ENCODE measurements around the gene CIAO3.
A peak's percentile ranks its signal among the peaks of the same experiment; 100 is the strongest.
"Not testable (repeated sequence)": the region's sequence is repeated elsewhere in the genome, so short reads cannot be mapped to it uniquely, and the experiment has no call there.

The CIAO3 gene

GRCh38 chr16:720447-720989, 20.3 kb downstream of the CIAO3 start:
- Histone ChIP-seq H3K36me3 (ENCODE audit: control insufficient read depth, insufficient read depth, low read length) (no peaks in the 10 kb centered on the region), H3K9me3 (ENCODE audit: control insufficient read depth, low read length) (no peaks in the 10 kb centered on the region), H3K9ac (ENCODE audit: low read length) (peak overlapping the region; percentile 76), H3K4me1 (ENCODE audit: control insufficient read depth, insufficient read depth, low read length) (peaks cover 40% of the 10 kb centered on the region), H3K27me3 (ENCODE audit: control insufficient read depth, insufficient read depth, low read length) (peaks cover 22% of the 10 kb centered on the region), H3K4me3 (ENCODE audit: low read length) (peak overlapping the region; percentile 56)

GRCh38 chr16:719815-720446, 20.9 kb downstream of the CIAO3 start:
- peaks cover 16% of the 10 kb centered on the region for H3K27me3 ChIP-seq (ENCODE audit: control insufficient read depth, insufficient read depth, low read length)
- peak overlapping the region; percentile 76 for H3K9ac ChIP-seq (ENCODE audit: low read length)
- H3K9me3 ChIP-seq (ENCODE audit: control insufficient read depth, low read length), result no peaks in the 10 kb centered on the region
- peaks cover 40% of the 10 kb centered on the region for H3K4me1 ChIP-seq (ENCODE audit: control insufficient read depth, insufficient read depth, low read length)
- no peaks in the 10 kb centered on the region for H3K36me3 ChIP-seq (ENCODE audit: control insufficient read depth, insufficient read depth, low read length)
- peak overlapping the region; percentile 56 for H3K4me3 ChIP-seq (ENCODE audit: low read length)

- no peaks in the 10 kb centered on the region for H3K36me3 ChIP-seq (ENCODE audit: control insufficient read depth, insufficient read depth, low read length)
- H3K9ac ChIP-seq (ENCODE audit: low read length), result no peak overlapping the region
- peaks cover 21% of the 10 kb centered on the region for H3K27me3 ChIP-seq (ENCODE audit: control insufficient read depth, insufficient read depth, low read length)
- H3K9me3 ChIP-seq (ENCODE audit: control insufficient read depth, low read length), result no peaks in the 10 kb centered on the region
- peaks cover 44% of the 10 kb centered on the region for H3K4me1 ChIP-seq (ENCODE audit: control insufficient read depth, insufficient read depth, low read length)
- no peak overlapping the region for H3K4me3 ChIP-seq (ENCODE audit: low read length)
These were observed 21.9 kb downstream of the CIAO3 start for GRCh38 chr16:718922-719321.

DNA sequence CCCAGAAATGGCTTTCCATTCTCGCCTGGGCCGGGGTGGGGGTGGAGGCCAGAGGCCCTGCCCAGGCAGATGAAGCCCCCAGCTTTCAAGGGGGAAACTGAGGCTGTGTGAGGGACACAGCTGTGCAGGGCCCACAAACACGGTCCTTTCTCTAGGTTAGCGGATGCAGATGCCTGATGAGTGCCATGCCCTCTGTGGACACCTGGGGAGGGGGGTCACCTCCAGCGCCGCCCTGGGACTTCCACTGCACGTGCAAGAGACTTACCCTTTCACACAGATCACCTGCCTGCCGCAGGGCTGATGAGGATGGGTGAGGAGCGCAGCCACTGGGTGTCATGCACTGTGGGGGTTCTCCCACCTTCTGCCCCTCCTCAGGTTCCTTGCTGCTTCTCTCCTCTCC, 22.4 kb downstream of the CIAO3 start:
- H3K4me1 ChIP-seq (ENCODE audit: control insufficient read depth, insufficient read depth, low read length), result peaks cover 44% of the 10 kb centered on the region
- H3K4me3 ChIP-seq (ENCODE audit: low read length), result no peak overlapping the region
- H3K9me3 ChIP-seq (ENCODE audit: control insufficient read depth, low read length), result no peaks in the 10 kb centered on the region
- H3K9ac ChIP-seq (ENCODE audit: low read length), result no peak overlapping the region
- H3K36me3 ChIP-seq (ENCODE audit: control insufficient read depth, insufficient read depth, low read length), result no peaks in the 10 kb centered on the region
- peaks cover 24% of the 10 kb centered on the region for H3K27me3 ChIP-seq (ENCODE audit: control insufficient read depth, insufficient read depth, low read length)

GRCh38 chr16:717450-718245, 23.1 kb downstream of the CIAO3 start:
- peaks cover 44% of the 10 kb centered on the region for H3K4me1 ChIP-seq (ENCODE audit: control insufficient read depth, insufficient read depth, low read length)
- no peaks in the 10 kb centered on the region for H3K36me3 ChIP-seq (ENCODE audit: control insufficient read depth, insufficient read depth, low read length)
- H3K27me3 ChIP-seq (ENCODE audit: control insufficient read depth, insufficient read depth, low read length), result peaks cover 24% of the 10 kb centered on the region
- H3K4me3 ChIP-seq (ENCODE audit: low read length), result no peak overlapping the region
- no peaks in the 10 kb centered on the region for H3K9me3 ChIP-seq (ENCODE audit: control insufficient read depth, low read length)
- no peak overlapping the region for H3K9ac ChIP-seq (ENCODE audit: low read length)

- H3K4me1 ChIP-seq (ENCODE audit: control insufficient read depth, insufficient read depth, low read length), result peaks cover 42% of the 10 kb centered on the region
- no peaks in the 10 kb centered on the region for H3K36me3 ChIP-seq (ENCODE audit: control insufficient read depth, insufficient read depth, low read length)
- no peak overlapping the region for H3K9ac ChIP-seq (ENCODE audit: low read length)
- no peaks in the 10 kb centered on the region for H3K9me3 ChIP-seq (ENCODE audit: control insufficient read depth, low read length)
- H3K4me3 ChIP-seq (ENCODE audit: low read length), result no peak overlapping the region
- peaks cover 24% of the 10 kb centered on the region for H3K27me3 ChIP-seq (ENCODE audit: control insufficient read depth, insufficient read depth, low read length)
These were observed 23.9 kb downstream of the CIAO3 start for GRCh38 chr16:716768-717325.

GRCh38 chr16:716200-716568, 24.6 kb downstream of the CIAO3 start:
- Histone ChIP-seq H3K4me3 (ENCODE audit: low read length) (no peak overlapping the region), H3K9me3 (ENCODE audit: control insufficient read depth, low read length) (no peaks in the 10 kb centered on the region), H3K9ac (ENCODE audit: low read length) (peak overlapping the region; percentile 3), H3K27me3 (ENCODE audit: control insufficient read depth, insufficient read depth, low read length) (peaks cover 29% of the 10 kb centered on the region), H3K36me3 (ENCODE audit: control insufficient read depth, insufficient read depth, low read length) (no peaks in the 10 kb centered on the region), H3K4me1 (ENCODE audit: control insufficient read depth, insufficient read depth, low read length) (peaks cover 37% of the 10 kb centered on the region)

DNA sequence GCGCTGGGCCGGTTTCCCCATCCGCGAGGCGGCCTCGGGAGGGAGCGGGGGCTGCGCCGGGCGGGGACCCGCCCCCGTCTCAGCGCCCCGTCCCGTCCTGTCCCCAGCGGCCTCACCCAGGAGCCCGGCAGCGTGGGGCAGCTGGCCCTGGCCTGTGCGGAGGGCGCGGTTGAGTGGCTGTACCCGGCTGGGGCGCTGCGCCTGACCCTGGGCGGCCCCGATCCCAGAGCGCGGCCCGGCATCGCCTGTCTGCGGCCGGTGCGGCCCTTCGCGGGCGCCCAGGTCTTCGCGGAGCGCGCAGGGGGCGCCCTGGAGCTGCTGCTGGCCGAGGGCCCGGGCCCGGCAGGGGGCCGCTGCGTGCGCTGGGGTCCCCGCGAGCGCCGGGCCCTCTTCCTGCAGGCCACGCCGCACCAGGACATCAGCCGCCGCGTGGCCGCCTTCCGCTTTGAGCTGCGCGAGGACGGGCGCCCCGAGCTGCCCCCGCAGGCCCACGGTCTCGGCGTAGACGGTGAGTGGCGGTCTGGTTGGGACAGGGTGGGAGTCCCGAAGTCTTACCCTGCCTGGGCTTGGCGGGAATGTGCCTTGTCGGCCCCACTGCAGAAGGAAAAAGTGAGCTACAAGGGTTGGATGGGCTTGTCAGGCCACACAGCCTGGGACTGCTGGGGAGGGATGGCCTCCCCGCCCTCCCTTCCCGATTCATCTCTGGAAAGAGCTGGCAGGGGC, 25.2 kb downstream of the CIAO3 start:
- Histone ChIP-seq H3K4me3 (ENCODE audit: low read length) (no peak overlapping the region), H3K9ac (ENCODE audit: low read length) (peak overlapping the region; percentile 3), H3K9me3 (ENCODE audit: control insufficient read depth, low read length) (no peaks in the 10 kb centered on the region), H3K4me1 (ENCODE audit: control insufficient read depth, insufficient read depth, low read length) (peaks cover 37% of the 10 kb centered on the region), H3K27me3 (ENCODE audit: control insufficient read depth, insufficient read depth, low read length) (peaks cover 34% of the 10 kb centered on the region), H3K36me3 (ENCODE audit: control insufficient read depth, insufficient read depth, low read length) (no peaks in the 10 kb centered on the region)

DNA sequence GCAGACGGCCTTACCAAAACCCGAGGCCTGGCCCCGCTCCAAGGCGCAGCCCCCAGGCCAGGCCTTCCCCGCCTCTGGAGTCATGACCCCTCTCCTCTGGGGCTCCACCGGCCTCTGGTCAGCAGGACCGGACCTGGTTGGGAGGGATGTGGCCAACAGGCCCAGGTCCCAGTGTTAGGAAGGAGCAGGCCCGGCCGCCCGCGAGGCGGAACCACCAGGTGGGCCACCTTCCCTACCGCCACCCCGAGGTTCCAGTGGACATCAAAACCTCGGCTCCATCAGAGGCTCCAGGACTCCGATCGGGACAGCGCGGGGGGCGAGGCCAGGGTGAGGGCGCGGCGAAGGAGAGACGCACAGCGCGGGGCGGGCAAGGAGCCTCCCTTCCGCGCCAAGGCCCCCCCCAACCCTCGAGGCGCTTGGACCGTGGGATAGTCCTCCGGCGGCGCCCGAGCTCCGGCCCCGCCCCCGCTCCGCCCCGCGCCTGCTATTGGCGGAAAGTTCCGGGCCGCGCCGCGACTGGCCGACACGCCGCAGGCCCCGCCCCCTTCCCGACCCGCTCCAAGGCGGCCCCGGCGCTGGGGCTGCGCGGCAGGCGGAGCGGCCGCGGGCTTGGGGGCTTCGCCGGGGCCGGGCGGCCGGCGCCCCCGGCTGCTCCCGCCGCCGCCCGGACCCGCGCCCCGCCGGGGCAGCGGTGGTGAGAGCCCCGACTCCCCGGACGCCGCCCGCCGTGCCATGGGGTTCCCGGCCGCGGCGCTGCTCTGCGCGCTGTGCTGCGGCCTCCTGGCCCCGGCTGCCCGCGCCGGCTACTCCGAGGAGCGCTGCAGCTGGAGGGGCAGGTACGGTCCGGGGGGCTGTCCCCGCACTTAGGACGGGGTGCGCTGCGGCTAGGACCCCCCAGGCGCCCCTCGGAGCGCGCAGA, 26.0 kb downstream of the CIAO3 start, which contains the start of gene METRN:
Gene METRN (plus strand): TSS at position 561 of the 919 bp plus-strand sequence. CDS start 172 bp downstream, at position 733.
- H3K4me1 ChIP-seq (ENCODE audit: control insufficient read depth, insufficient read depth, low read length), result peaks cover 31% of the 10 kb centered on the region
- H3K9me3 ChIP-seq (ENCODE audit: control insufficient read depth, low read length), result no peaks in the 10 kb centered on the region
- peak within 1 kb of the TSS; percentile 3 for H3K9ac ChIP-seq (ENCODE audit: low read length)
- H3K36me3 ChIP-seq (ENCODE audit: control insufficient read depth, insufficient read depth, low read length), result no peaks in the 10 kb centered on the region
- H3K4me3 ChIP-seq (ENCODE audit: low read length), result no peak within 1 kb of the TSS
- H3K27me3 ChIP-seq (ENCODE audit: control insufficient read depth, insufficient read depth, low read length), result peaks cover 42% of the 10 kb centered on the region

DNA sequence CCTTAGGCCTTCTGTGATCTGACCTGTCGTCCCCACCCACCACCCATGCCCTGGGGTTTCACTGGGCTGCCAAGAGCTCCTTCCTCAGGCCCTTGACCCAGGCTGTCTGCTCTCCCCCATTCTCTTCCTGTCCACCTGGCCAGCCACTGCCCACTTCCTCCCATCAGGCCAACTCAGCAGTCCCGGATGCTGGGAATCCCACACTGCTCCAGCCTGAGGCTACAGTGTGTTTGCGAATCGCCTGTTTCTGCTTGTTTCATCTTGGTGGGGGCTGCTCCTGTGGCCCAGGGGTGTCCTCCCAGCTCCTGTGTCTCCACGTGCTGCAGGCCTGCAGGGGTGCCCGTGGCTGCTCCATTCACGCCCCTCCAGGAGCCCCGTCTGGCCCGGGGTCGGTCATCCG, 26.7 kb downstream of the CIAO3 start:
- Histone ChIP-seq H3K27me3 (ENCODE audit: control insufficient read depth, insufficient read depth, low read length) (peaks cover 50% of the 10 kb centered on the region), H3K9ac (ENCODE audit: low read length) (no peak overlapping the region), H3K36me3 (ENCODE audit: control insufficient read depth, insufficient read depth, low read length) (no peaks in the 10 kb centered on the region), H3K9me3 (ENCODE audit: control insufficient read depth, low read length) (no peaks in the 10 kb centered on the region), H3K4me1 (ENCODE audit: control insufficient read depth, insufficient read depth, low read length) (peaks cover 24% of the 10 kb centered on the region), H3K4me3 (ENCODE audit: low read length) (no peak overlapping the region)

- peaks cover 63% of the 10 kb centered on the region for H3K27me3 ChIP-seq (ENCODE audit: control insufficient read depth, insufficient read depth, low read length)
- not testable (repeated sequence) for H3K9ac ChIP-seq (ENCODE audit: low read length)
These were observed 28.0 kb downstream of the CIAO3 start for GRCh38 chr16:712740-713250.

More at GRCh38 chr16:712740-713250, 28.0 kb downstream of the CIAO3 start:
- H3K4me1 ChIP-seq (ENCODE audit: control insufficient read depth, insufficient read depth, low read length), result peaks cover 16% of the 10 kb centered on the region
- H3K36me3 ChIP-seq (ENCODE audit: control insufficient read depth, insufficient read depth, low read length); H3K4me3 ChIP-seq (ENCODE audit: low read length); H3K9me3 ChIP-seq (ENCODE audit: control insufficient read depth, low read length): not testable (repeated sequence)

Measured in mucosa of stomach (tissue), 1 donor.